Testis (tissue), 3 donors: ENCODE measurements around the gene NCK1. TPM values are rescaled to one million over a fixed set of nuclear protein-coding genes. Genes with fewer than 3 reads are reported as not detected.

Source experiments
- DNase-seq: peaks from one replicate; pipeline ENCODE4 v3.0.0-alpha.2; 2019
- H3K27ac ChIP-seq, 2 donors: fragments of 200-600 bp; sonication (generic); one replicate each; pipeline ENCODE4 v1.5.1; 2019
- H3K27me3 ChIP-seq: fragments of 200-600 bp; sonication (generic); one replicate; pipeline ENCODE4 v1.5.1; 2019
- H3K36me3 ChIP-seq: fragments of 200-600 bp; sonication (generic); one replicate; pipeline ENCODE4 v1.5.1; 2017; ENCODE audit warnings: low read depth; ENCODE audit errors: missing control alignments
- H3K4me1 ChIP-seq: fragments of 200-600 bp; sonication (generic); one replicate; pipeline ENCODE4 v1.5.1; 2019
- H3K4me3 ChIP-seq, 2 donors: fragments of 200-600 bp; sonication (generic); one replicate each; pipeline ENCODE4 v1.5.1; 2017 to 2019
- H3K9me3 ChIP-seq: fragments of 200-600 bp; sonication (generic); one replicate; pipeline ENCODE4 v1.5.1; 2017
- CTCF ChIP-seq, 3 experiments: fragments of 450-650 bp in 2 of 3; fragments of 200-600 bp in 1 of 3; sonication (generic) in 1 of 3; IDR thresholded peaks; one replicate each; pipeline ENCODE4 v1.5.1; 2016 to 2019; ENCODE audit warnings: antibody characterized with exemption in 3 of 3, mild to moderate bottlenecking in 2 of 3, moderate library complexity in 1 of 3
- POLR2A ChIP-seq: fragments of 450-650 bp; IDR thresholded peaks from one replicate; pipeline ENCODE4 v1.6.1; 2017; ENCODE audit warnings: antibody characterized with exemption, mild to moderate bottlenecking, moderate library complexity
- WGBS, 2 donors: methylation state at CpG; one replicate each; pipeline ENCODE4 v1.1.5; 2018; 5-methylcytosine and 5-hydroxymethylcytosine counted together
- intact Hi-C: fragments of 100-400 bp; cut with DNase I; formaldehyde crosslinking; loops from one replicate; pipeline ENCODE4 v1.15.1; 2023; ENCODE audit warnings: low total_unique reads
- polyA plus RNA-seq: library from polyadenylated mRNA; stranded (reverse); fragments of 350-450 nt; fragmentation: Illumina TruSeq; extraction: RNeasy Lipid Tissue Mini Kit (QIAGEN cat#74804); gene quantifications from one replicate; pipeline ENCODE4 v1.2.3, GENCODE V29; 2014; ENCODE audit warnings: low read depth, low replicate concordance; ENCODE audit not compliant: insufficient read depth
- total RNA-seq, 2 donors: library from RNA; depleted of rRNA; stranded (reverse); fragments of >200 nt; gene quantifications; one replicate each; pipeline ENCODE4 v1.2.3, GENCODE V29; 2016

NCK1 gene
- total and polyA plus RNA-seq, 3 donors from 2014 or later = 31.1 to 45.0 (median 42.7) TPM

DNA sequence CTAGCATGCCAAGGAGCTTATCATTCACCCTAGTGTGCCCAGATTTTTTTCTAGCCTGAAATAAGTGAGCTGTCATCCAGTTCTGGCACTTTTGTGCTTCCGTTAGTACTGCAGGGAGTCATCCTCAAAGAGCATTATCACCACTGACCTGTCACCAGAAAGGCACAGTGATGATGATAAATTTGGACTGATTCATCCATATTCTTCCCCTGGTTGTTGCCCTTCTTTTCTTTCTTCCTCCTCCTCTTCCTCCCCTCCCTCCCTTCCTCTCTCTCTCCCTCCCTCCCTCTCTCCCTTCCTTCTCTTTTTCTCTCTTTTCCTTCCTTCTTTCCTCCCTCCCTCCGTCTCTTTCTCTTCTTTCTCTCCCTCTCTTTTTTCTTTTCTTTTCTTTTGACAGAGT lies 21.8 kb upstream of the NCK1 start:
- intact Hi-C loops = no loop called here
- no peaks in the 10 kb centered on the region for H3K36me3 ChIP-seq
- no peak overlapping the region for H3K4me3 ChIP-seq
- 79 to 87% methylated on average over 2 of the region's 2 CpGs for WGBS, 2 donors
- TF ChIP-seq POLR2A (no peak), CTCF (IDR thresholded peaks at IDR 0.05) (no peak)
- H3K27me3 ChIP-seq = no peaks in the 10 kb centered on the region
- no peaks in the 10 kb centered on the region for H3K9me3 ChIP-seq
- H3K27ac ChIP-seq = no peak overlapping the region
- DNase-seq = no peak
- H3K4me1 ChIP-seq = peaks cover 7% of the 10 kb centered on the region

GRCh38 chr3:136842294-136842693 lies 19.7 kb upstream of the NCK1 start:
- no peaks in the 10 kb centered on the region for H3K4me1 ChIP-seq
- no peaks in the 10 kb centered on the region for H3K36me3 ChIP-seq
- H3K27me3 ChIP-seq = no peaks in the 10 kb centered on the region
- WGBS, 2 donors = 95 to 96% methylated on average over 1 of the region's 1 CpG
- TF ChIP-seq POLR2A = no peak
- TF ChIP-seq CTCF (IDR thresholded peaks at IDR 0.05) = no peak
- no peak for DNase-seq
- intact Hi-C loops = no loop called here
- H3K9me3 ChIP-seq = no peaks in the 10 kb centered on the region
- no peak overlapping the region for H3K4me3 ChIP-seq
- no peak overlapping the region for H3K27ac ChIP-seq

DNA sequence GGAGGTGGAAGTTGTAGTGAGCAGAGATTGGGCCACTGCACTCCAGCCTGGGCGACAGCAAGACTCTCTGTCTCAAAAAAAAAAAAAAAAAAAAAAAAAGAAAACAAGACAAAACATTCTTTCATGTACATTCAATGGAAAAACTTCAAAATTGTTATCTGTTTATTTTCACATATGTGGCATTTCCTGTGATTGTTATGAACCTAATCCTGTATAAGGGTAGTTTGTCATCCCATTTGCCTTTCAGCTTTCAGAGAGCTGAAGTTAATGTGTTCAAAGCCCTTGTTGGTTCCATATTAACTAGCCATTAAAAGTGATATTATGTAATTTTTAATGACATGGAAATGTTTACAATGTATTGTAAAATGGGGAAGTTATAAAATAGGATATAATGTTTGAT lies 17.3 kb upstream of the NCK1 start:
- intact Hi-C loops = no loop called here
- H3K9me3 ChIP-seq = no peaks in the 10 kb centered on the region
- no peak for DNase-seq
- H3K27ac ChIP-seq = no peak overlapping the region
- no peaks in the 10 kb centered on the region for H3K27me3 ChIP-seq
- H3K4me1 ChIP-seq = no peaks in the 10 kb centered on the region
- H3K36me3 ChIP-seq = no peaks in the 10 kb centered on the region
- H3K4me3 ChIP-seq = no peak overlapping the region
- WGBS, 2 donors = 88 to 100% methylated on average over 1 of the region's 1 CpG
- TF ChIP-seq POLR2A = no peak
- no peak for TF ChIP-seq CTCF (IDR thresholded peaks at IDR 0.05)

DNA sequence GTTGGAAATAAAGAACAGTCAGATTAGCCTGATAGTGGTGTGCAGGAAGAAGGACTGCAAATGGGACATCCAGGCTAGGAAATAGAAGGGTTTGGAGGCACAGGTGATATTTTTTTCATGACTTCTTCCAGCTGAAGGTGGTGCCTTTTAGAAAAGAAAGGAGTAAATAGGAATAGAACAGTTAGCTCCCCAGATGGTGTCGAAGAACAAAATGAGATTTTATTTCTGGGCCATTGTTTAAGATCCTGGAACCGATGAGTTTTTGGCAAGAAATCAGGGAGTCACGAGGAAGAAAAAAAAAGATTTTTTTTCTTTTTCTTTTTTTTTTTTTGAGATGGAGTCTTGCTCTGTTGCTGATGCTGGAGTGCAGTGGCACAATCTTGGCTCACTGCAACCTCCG lies 9.8 kb upstream of the NCK1 start:
- TF ChIP-seq POLR2A (no peak), CTCF (IDR thresholded peaks at IDR 0.05) (no peak)
- DNase-seq = no peak
- no peaks in the 10 kb centered on the region for H3K4me1 ChIP-seq

GRCh38 chr3:136856665-136857064 lies 5.3 kb upstream of the NCK1 start:
- no peak for DNase-seq
- H3K4me3 ChIP-seq = no peak overlapping the region
- intact Hi-C loops = no loop called here
- peaks cover 9% of the 10 kb centered on the region for H3K4me1 ChIP-seq
- H3K27me3 ChIP-seq = no peaks in the 10 kb centered on the region
- H3K36me3 ChIP-seq = no peaks in the 10 kb centered on the region
- TF ChIP-seq CTCF (IDR thresholded peaks at IDR 0.05) = no peak
- no peak for TF ChIP-seq POLR2A
- H3K9me3 ChIP-seq = no peaks in the 10 kb centered on the region
- no peak overlapping the region for H3K27ac ChIP-seq

More for the DNA sequence above, 9.8 kb upstream of the NCK1 start:
- Histone ChIP-seq H3K27me3 (no peaks in the 10 kb centered on the region), H3K9me3 (no peaks in the 10 kb centered on the region), H3K27ac (no peak overlapping the region), H3K4me3 (no peak overlapping the region), H3K36me3 (no peaks in the 10 kb centered on the region)
- intact Hi-C loops = no loop called here
- WGBS, 2 donors = 78 to 81% methylated on average over 4 of the region's 4 CpGs
